ENCODE results near the gene TP53I13. TPM values are rescaled to one million over a fixed set of nuclear protein-coding genes. Genes with fewer than 3 reads are reported as not detected.

The TP53I13 gene
- total RNA-seq, 4 donors from 2014 or later: 47.8 to 144 (median 87.7) TPM

DNA sequence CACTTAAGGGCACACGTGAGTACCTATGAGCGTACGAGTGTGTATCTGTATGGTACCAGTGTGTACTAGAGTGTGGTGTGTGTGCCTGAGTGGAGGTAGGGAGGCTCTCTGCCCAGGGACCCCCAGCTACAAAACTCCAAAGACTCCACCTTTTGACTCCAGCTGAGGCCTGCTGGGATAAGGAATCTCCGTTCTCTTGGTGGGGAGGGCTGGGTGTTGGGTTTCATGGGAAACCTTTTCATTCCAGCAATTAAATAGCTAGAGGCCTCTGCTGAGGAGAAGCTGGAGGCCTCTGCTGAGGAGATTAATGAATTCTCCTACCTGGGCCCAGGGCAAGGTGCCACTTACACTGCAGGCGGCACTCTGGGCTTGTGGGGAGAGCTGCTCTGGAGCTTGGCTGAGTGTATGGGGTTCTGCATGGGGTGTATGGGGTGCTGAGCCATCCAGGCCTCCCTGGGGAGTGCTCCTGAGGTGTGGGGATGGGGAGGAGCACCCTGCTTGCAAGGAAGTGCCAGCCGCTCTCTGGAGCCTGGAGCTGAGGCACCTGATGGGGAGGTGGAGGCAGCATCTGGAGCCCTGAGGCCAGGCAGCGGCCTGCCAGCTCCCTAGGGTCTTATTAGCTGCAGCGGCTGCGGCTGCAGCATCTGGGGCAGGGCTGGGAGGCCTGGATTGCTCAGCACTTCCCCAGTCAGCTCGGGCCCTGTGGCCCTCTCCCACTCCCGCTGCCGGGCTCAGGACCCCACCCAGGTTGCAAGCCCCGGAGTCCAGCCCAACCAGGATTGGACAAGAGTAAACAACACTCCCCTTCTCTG, 29.1 kb downstream of the TP53I13 start:
- in situ Hi-C loops (cut with MboI; ENCODE audit: low pct_ligation_motif_present in 1 of 4, low pct_unique_long_range_greater_than_20kb in 1 of 4, low sequenced_read_pairs in 3 of 4): no loop called here
- no peaks in the 10 kb centered on the region for H3K9me3 ChIP-seq
- H3K4me1 ChIP-seq: peaks cover 5 to 16% (median 13%) of the 10 kb centered on the region in 4 donors
- no peak overlapping the region for H3K4me3 ChIP-seq
- H3K27ac ChIP-seq: no peak overlapping the region
- intact Hi-C loops (cut with DNase I; ENCODE audit: low total_unique reads): no loop called here
- no peaks in the 10 kb centered on the region for H3K27me3 ChIP-seq
- no peaks in the 10 kb centered on the region for H3K36me3 ChIP-seq
- no peak for DNase-seq
- TF ChIP-seq POLR2AphosphoS5 (IDR thresholded peaks at IDR 0.05) (no peak), POLR2A (IDR thresholded peaks at IDR 0.05) (no peak), EP300 (IDR thresholded peaks at IDR 0.05; ENCODE audit: low read depth) (no peak)
- TF ChIP-seq, protein P1, sequence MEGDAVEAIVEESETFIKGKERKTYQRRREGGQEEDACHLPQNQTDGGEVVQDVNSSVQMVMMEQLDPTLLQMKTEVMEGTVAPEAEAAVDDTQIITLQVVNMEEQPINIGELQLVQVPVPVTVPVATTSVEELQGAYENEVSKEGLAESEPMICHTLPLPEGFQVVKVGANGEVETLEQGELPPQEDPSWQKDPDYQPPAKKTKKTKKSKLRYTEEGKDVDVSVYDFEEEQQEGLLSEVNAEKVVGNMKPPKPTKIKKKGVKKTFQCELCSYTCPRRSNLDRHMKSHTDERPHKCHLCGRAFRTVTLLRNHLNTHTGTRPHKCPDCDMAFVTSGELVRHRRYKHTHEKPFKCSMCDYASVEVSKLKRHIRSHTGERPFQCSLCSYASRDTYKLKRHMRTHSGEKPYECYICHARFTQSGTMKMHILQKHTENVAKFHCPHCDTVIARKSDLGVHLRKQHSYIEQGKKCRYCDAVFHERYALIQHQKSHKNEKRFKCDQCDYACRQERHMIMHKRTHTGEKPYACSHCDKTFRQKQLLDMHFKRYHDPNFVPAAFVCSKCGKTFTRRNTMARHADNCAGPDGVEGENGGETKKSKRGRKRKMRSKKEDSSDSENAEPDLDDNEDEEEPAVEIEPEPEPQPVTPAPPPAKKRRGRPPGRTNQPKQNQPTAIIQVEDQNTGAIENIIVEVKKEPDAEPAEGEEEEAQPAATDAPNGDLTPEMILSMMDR (IDR thresholded peaks at IDR 0.05): no peak
- 77% methylated on average over 13 of the region's 13 CpGs; no CpG with 5 or more reads in 1 of the 2 donors for WGBS, 2 donors (ENCODE audit: low coverage in 1 of 2)

GRCh38 chr17:29603109-29603674, 34.7 kb downstream of the TP53I13 start:
- in situ Hi-C loops (cut with MboI; ENCODE audit: low pct_ligation_motif_present in 1 of 4, low pct_unique_long_range_greater_than_20kb in 1 of 4, low sequenced_read_pairs in 3 of 4) (loop anchor here in 1 of 4 donors (25.0 kb wide), 1 partner anchor 334 kb away; the partner anchor contains the start of genes EFCAB5 and SSH2), intact Hi-C loops (cut with DNase I; ENCODE audit: low total_unique reads) (no loop called here)
- TF ChIP-seq EP300 (IDR thresholded peaks at IDR 0.05; ENCODE audit: low read depth): no peak
- TF ChIP-seq, protein P1 (IDR thresholded peaks at IDR 0.05): no peak
- no peak for TF ChIP-seq POLR2AphosphoS5 (IDR thresholded peaks at IDR 0.05)
- TF ChIP-seq POLR2A (IDR thresholded peaks at IDR 0.05): no peak
- no peaks in the 10 kb centered on the region for H3K9me3 ChIP-seq
- 88 to 89% methylated on average over 3 to 6 of the region's 6 CpGs for WGBS, 2 donors (ENCODE audit: low coverage in 1 of 2)
- no peaks in the 10 kb centered on the region for H3K36me3 ChIP-seq
- no peak overlapping the region for H3K27ac ChIP-seq
- no peaks in the 10 kb centered on the region for H3K27me3 ChIP-seq
- no peak overlapping the region for H3K4me3 ChIP-seq
- no peak for DNase-seq
- H3K4me1 ChIP-seq: no peaks in the 10 kb centered on the region

DNA sequence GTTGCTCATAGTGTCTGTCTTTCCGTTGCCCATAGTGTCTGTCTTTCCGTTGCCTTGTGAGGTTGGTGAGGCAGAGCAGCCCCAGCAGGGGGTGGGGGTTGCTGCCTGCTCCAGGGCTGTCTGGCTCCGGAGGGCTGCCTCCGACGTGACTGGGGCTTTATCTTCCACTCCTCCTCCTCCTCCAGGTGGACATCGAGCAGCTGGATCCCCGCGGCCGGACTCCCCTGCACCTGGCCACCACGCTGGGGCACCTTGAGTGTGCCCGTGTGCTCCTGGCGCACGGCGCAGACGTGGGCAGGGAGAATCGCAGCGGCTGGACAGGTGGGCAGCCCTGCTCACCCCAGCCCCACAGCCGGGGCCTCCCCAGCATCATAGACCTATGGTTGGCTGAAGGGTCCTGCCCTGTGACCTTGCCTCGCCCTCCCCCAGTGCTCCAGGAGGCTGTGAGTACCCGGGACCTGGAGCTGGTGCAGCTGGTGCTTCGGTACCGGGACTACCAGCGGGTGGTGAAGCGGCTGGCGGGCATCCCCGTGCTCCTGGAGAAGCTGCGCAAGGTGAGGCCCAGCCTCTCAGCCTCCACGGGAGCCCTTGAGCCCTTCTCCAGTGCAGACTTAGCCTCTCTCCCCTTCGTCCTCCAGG, 39.2 kb downstream of the TP53I13 start:
- TF ChIP-seq EP300 (IDR thresholded peaks at IDR 0.05; ENCODE audit: low read depth) (no peak), POLR2AphosphoS5 (IDR thresholded peaks at IDR 0.05) (no peak), POLR2A (IDR thresholded peaks at IDR 0.05) (no peak)
- TF ChIP-seq, protein P1 (IDR thresholded peaks at IDR 0.05): no peak
- Histone ChIP-seq H3K27ac (no peak overlapping the region), H3K4me1 (no peaks in the 10 kb centered on the region), H3K4me3 (no peak overlapping the region), H3K36me3 (no peaks in the 10 kb centered on the region), H3K9me3 (no peaks in the 10 kb centered on the region), H3K27me3 (no peaks in the 10 kb centered on the region)
- DNase-seq: no peak
- WGBS, 2 donors (ENCODE audit: low coverage in 1 of 2): 80 to 96% methylated on average over 1 to 29 of the region's 29 CpGs
- in situ Hi-C loops (cut with MboI; ENCODE audit: low pct_ligation_motif_present in 1 of 4, low pct_unique_long_range_greater_than_20kb in 1 of 4, low sequenced_read_pairs in 3 of 4) (loop anchor here in 1 of 4 donors (25.0 kb wide), 1 partner anchor 330 kb away; the partner anchor contains the start of genes EFCAB5 and SSH2), intact Hi-C loops (cut with DNase I; ENCODE audit: low total_unique reads) (no loop called here)

GRCh38 chr17:29608986-29609385, 40.5 kb downstream of the TP53I13 start:
- H3K9me3 ChIP-seq: no peaks in the 10 kb centered on the region
- TF ChIP-seq POLR2A (IDR thresholded peaks at IDR 0.05): no peak
- TF ChIP-seq, protein P1 (IDR thresholded peaks at IDR 0.05): no peak
- TF ChIP-seq POLR2AphosphoS5 (IDR thresholded peaks at IDR 0.05): no peak
- no peak for TF ChIP-seq EP300 (IDR thresholded peaks at IDR 0.05; ENCODE audit: low read depth)
- intact Hi-C loops (cut with DNase I; ENCODE audit: low total_unique reads): no loop called here
- H3K36me3 ChIP-seq: no peaks in the 10 kb centered on the region
- peaks cover 5 to 12% (median 11%) of the 10 kb centered on the region in 4 donors for H3K4me1 ChIP-seq
- WGBS, 2 donors (ENCODE audit: low coverage in 1 of 2): 92% methylated on average over 2 to 15 of the region's 15 CpGs
- DNase-seq: no peak
- in situ Hi-C loops (cut with MboI; ENCODE audit: low pct_ligation_motif_present in 1 of 4, low pct_unique_long_range_greater_than_20kb in 1 of 4, low sequenced_read_pairs in 3 of 4): loop anchor here in 1 of 4 donors (25.0 kb wide), 1 partner anchor 328 kb away; the partner anchor contains the start of genes EFCAB5 and SSH2
- H3K27me3 ChIP-seq: no peaks in the 10 kb centered on the region
- H3K4me3 ChIP-seq: no peak overlapping the region
- H3K27ac ChIP-seq: no peak overlapping the region

Data from transverse colon (tissue), 4 donors.